ENCODE results near the gene TPCN1.

TPCN1 gene

DNA sequence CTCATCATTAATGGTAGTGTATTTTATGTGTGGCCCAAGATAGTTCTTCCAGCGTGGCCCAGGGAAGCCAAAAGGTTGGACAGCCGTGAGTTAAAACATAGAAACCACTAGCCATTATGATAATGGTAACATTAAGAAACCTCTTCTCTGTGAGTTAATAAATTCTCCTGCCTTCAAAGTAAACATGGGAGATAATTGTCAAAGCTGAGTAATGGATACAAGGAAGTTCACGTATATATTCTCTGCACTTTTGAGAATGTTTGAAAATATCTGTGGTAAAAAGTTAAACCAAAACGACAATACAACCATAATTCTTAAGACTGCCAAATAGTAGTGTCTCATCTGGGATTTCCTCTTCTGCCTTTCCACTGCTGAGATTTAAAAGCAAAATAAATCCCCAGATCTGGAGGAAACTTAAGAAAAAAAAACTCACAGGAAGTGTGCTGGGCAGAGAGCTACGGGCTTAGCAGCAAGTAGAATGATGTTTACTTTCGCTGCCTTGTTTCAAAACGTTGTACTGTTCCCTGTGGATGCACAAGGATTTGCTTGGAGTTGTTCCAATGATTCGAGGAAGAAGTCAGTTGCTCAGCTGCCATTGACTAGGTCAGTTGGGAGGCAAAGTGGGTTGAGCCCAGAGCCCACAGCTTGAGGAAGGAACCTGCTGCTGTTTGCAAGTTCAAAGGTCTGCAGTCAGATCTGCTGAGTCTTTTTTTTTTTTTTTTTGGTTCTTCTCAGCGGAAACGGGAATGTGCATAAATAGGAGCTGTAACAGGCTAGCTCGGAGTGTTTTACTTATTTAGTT, 1.7 kb downstream of the TPCN1 start:
- FAIRE-seq: peak; percentile 38

DNA sequence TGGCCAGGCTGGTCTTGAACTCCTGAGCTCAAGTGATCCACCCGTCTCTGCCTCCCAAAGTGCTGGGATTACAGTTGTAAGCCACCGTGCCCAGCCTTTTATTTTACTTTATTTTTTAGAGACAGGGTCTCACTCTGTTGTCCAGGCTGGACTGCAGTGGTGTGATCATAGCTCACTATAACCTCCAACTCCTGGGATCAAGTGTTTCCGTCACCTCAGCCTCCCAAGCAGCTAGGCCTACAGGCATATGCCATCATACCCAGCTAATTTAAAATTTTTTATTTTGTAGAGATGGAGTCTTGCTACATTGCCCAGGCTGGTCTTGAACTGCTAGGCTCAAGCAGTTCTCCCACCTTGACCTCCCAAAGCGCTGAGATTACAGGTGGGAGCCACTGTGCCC, 3.7 kb downstream of the TPCN1 start:
- no peak for FAIRE-seq
- no peak for TF ChIP-seq SPI1 (IDR thresholded peaks at IDR 0.05; ENCODE audit: low read depth, low read length)
- TF ChIP-seq TAF1 (IDR thresholded peaks at IDR 0.05; ENCODE audit: low read depth, low read length): no peak
- TF ChIP-seq POU2F2 (IDR thresholded peaks at IDR 0.05; ENCODE audit: low read depth, low read length): no peak
- no peak for TF ChIP-seq PAX5 (IDR thresholded peaks at IDR 0.05; ENCODE audit: insufficient read depth, low read length, severe bottlenecking)
- TF ChIP-seq POLR2A (IDR thresholded peaks at IDR 0.05; ENCODE audit: low read depth, low read length): no peak
- TF ChIP-seq POLR2AphosphoS5 (IDR thresholded peaks at IDR 0.05; ENCODE audit: low read depth, low read length): no peak
- no peak for DNase-seq (ENCODE audit: insufficient read length, low spot score)

More for the DNA sequence above, 1.7 kb downstream of the TPCN1 start:
- no peak for DNase-seq (ENCODE audit: insufficient read length, low spot score)
- TF ChIP-seq SPI1 (IDR thresholded peaks at IDR 0.05; ENCODE audit: low read depth, low read length): 0 out of 2 replicates have a peak, but pooled peaks have one; percentile 6
- TF ChIP-seq PAX5 (IDR thresholded peaks at IDR 0.05; ENCODE audit: insufficient read depth, low read length, severe bottlenecking): no peak

DNA sequence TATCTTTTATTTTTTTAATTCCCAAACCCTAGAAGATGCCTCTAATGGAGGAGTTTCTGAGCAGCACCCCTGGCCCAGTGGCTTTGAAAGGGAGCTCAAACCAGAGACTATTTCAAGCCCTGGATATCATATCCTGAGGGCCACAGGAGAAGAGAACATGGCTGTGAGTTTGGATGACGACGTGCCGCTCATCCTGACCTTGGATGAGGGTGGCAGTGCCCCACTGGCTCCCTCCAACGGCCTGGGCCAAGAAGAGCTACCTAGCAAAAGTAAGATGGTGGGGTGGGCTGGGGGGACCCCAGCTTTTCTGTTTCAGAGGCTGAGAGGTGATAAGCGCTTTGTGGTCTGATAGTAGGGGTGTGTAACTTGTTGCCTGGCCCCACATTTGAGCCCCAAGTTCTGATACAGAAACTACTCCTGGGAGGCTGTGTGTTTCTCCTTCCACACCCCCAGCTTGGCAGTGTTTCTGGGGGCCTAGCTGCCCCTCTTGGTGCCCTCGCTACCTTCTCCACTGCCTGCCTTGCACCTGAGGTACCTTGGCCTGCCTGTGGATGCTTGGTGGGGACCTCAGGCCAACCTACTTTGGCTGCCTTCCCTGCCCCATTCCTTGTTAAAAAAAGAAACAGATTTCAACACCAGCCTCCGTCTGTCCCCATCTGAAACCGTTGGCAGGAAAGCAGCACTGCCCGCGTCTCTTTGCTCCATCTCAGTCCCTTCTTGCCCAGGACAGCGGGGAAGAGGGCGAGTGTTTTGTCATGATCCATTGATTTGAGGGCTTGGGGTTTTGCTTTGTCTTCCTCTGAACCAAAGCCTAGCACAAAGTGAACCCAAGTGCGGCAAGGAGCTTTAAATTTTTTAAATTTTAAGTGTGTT, 5.7 kb downstream of the TPCN1 start:
- no peak for DNase-seq (ENCODE audit: insufficient read length, low spot score)
- TF ChIP-seq POLR2A (IDR thresholded peaks at IDR 0.05; ENCODE audit: low read depth, low read length) (no peak), PAX5 (IDR thresholded peaks at IDR 0.05; ENCODE audit: insufficient read depth, low read length, severe bottlenecking) (no peak), TAF1 (IDR thresholded peaks at IDR 0.05; ENCODE audit: low read depth, low read length) (no peak), POLR2AphosphoS5 (IDR thresholded peaks at IDR 0.05; ENCODE audit: low read depth, low read length) (no peak), POU2F2 (IDR thresholded peaks at IDR 0.05; ENCODE audit: low read depth, low read length) (no peak), SPI1 (IDR thresholded peaks at IDR 0.05; ENCODE audit: low read depth, low read length) (no peak)
- FAIRE-seq: no peak

DNA sequence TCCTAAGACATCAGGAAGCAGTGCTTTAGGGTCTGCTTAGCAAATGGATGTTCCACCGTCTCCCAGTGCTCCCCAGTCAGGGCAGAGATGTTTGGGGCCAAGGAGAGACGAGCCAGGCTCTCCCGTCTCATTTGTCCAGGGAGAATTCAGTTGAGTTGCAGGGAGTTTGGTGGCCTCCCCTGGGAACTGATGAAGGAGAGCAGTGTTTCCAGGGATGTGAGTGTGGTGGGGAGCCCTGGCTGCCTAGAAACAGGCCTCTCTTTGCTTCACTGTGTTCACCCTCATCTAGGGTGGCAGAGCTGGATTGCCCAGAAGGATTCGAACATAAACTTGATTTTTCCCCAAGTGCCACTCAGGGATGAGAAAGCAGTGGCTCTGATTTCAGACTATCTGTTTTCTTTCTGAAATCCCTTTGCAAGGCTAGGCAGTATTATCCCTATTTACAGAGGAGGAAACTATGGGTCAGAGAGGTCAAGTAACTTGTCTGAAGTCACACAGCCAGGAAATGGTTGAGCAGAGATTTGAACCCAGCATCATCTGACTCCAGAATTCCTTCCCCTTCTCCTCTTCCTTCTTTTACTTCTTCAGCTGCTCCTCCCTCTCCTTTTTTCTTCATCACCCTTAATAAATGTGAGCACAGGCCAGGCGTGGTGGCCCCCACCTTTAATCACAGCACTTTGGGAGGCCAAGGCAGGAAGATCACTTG, 6.6 kb downstream of the TPCN1 start:
- FAIRE-seq (no peak), DNase-seq (ENCODE audit: insufficient read length, low spot score) (no peak)
- no peak for TF ChIP-seq SPI1 (IDR thresholded peaks at IDR 0.05; ENCODE audit: low read depth, low read length)
- no peak for TF ChIP-seq POU2F2 (IDR thresholded peaks at IDR 0.05; ENCODE audit: low read depth, low read length)
- TF ChIP-seq POLR2AphosphoS5 (IDR thresholded peaks at IDR 0.05; ENCODE audit: low read depth, low read length): no peak
- TF ChIP-seq POLR2A (IDR thresholded peaks at IDR 0.05; ENCODE audit: low read depth, low read length): no peak
- no peak for TF ChIP-seq TAF1 (IDR thresholded peaks at IDR 0.05; ENCODE audit: low read depth, low read length)
- no peak for TF ChIP-seq PAX5 (IDR thresholded peaks at IDR 0.05; ENCODE audit: insufficient read depth, low read length, severe bottlenecking)

DNA sequence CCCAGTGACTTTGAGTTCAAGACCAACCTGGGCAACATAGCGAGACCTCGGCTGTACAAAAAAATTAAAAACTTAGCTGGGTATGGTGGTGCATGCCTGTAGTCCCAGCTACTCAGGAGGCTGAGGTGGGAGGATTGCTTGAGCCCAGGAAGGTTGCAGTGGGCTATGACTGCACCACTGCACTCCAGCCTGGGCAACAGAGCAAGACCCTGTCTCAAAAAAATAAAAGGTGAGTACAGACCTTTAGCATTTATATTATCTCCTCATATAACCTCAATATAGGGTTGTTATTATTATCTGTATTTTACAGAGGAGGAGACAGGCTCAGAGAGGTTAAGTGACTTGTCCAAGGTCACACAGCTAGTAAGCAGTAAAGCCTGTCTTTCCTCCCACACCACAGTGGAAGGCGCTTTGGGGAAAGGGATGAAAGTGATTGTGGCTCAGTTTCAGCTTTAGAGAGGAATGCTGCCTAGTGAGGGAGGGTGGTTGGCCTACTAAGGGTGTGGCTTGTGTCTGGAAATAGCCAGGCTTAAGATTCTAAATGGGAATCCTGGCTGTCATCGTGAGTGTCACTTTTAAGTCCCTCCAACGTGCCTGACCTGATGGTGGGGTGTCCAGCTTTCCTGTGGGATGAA, 7.2 kb downstream of the TPCN1 start:
- TF ChIP-seq POU2F2 (IDR thresholded peaks at IDR 0.05; ENCODE audit: low read depth, low read length) (no peak), POLR2A (IDR thresholded peaks at IDR 0.05; ENCODE audit: low read depth, low read length) (no peak), SPI1 (IDR thresholded peaks at IDR 0.05; ENCODE audit: low read depth, low read length) (no peak), TAF1 (IDR thresholded peaks at IDR 0.05; ENCODE audit: low read depth, low read length) (no peak), POLR2AphosphoS5 (IDR thresholded peaks at IDR 0.05; ENCODE audit: low read depth, low read length) (no peak), PAX5 (IDR thresholded peaks at IDR 0.05; ENCODE audit: insufficient read depth, low read length, severe bottlenecking) (no peak)
- FAIRE-seq (peak; percentile 70), DNase-seq (ENCODE audit: insufficient read length, low spot score) (no peak)

DNA sequence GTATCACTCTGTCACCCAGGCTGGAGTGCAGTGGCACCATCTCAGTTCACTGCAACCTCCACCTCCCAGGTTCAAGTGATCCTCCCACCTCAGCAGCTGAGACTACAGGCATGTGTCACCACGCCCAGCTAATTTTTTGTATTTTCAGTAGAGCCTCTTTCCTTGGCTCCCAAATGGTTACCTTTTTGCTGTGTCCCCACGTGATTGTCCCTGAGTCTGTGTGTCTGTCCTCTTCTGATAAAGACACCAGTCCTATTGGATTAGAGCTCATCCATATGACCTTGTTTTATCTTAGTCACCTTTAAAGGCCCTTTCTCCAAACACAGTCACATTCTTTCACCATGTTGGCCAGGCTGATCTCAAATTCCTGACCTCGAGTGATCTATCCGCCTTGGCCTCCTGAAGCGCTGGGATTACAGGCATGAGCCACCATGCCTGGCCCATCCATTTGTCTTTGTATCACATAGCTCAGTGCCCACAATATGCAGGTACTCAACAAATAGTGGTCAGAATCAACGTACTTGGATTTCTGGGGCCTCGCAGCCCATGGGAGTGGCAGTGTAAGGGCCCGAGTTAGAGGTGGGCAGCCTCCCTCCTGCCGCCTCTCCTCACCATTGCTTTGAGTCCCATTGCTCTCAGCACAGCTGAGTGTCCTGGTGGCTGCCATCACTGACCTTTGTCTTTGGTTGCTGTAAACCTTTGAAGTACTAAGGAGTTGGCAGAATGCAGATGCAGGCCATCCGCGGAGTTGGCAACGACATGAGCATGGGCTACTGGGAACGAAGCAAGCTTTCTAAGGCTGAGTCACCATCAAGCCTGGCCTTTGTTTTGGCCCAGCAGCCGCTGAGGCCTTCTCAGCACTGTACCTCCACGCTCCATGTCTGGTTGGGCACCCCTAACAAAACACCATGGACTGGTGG, 9.3 kb downstream of the TPCN1 start:
- TF ChIP-seq POLR2A (IDR thresholded peaks at IDR 0.05; ENCODE audit: low read depth, low read length) (no peak), TAF1 (IDR thresholded peaks at IDR 0.05; ENCODE audit: low read depth, low read length) (no peak), PAX5 (IDR thresholded peaks at IDR 0.05; ENCODE audit: insufficient read depth, low read length, severe bottlenecking) (no peak), POLR2AphosphoS5 (IDR thresholded peaks at IDR 0.05; ENCODE audit: low read depth, low read length) (no peak), SPI1 (IDR thresholded peaks at IDR 0.05; ENCODE audit: low read depth, low read length) (no peak), POU2F2 (IDR thresholded peaks at IDR 0.05; ENCODE audit: low read depth, low read length) (no peak)
- DNase-seq (ENCODE audit: insufficient read length, low spot score) (no peak), FAIRE-seq (no peak)

DNA sequence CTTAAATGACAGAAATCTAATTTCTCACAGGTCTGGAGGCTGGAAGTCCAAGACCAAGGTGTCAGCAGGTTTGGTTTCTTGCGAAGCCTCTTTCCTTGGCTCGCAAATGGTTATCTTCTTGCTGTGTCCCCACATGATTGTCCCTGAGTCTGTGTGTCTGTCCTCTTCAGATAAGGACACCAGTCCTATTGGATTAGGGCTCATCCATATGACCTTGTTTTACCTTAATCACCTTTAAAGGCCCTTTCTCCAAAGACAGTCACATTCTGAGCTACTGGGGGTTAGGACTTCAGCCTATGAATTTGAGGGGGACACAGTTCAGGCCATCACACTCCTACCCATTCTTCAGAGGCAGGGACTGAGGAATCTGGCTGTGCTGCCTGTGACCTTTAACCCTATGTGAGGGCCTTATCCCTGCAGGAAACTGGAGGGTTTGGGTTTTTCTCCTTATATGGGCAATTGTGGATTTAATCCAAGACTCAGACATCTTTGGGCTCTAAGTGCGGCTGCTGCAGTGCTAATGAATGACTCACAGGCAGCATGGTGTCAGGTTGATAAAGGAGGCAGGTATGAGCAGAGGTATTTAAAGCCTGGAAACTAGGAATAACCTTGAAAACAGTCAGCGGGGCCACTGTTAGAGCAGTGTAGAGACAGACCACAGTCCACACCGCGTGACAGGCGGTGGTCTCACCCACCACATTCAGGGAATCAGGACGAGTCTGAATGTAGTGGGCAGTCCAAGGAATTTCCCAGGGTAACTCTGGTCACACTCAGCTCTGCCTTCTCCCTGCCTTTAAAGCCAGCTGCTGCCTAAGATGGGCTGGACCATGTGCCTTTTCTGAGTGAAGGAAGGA, 10.2 kb downstream of the TPCN1 start:
- DNase-seq (ENCODE audit: insufficient read length, low spot score) (no peak), FAIRE-seq (no peak)
- TF ChIP-seq SPI1 (IDR thresholded peaks at IDR 0.05; ENCODE audit: low read depth, low read length): no peak
- no peak for TF ChIP-seq POLR2AphosphoS5 (IDR thresholded peaks at IDR 0.05; ENCODE audit: low read depth, low read length)
- TF ChIP-seq POLR2A (IDR thresholded peaks at IDR 0.05; ENCODE audit: low read depth, low read length): no peak
- no peak for TF ChIP-seq TAF1 (IDR thresholded peaks at IDR 0.05; ENCODE audit: low read depth, low read length)
- TF ChIP-seq PAX5 (IDR thresholded peaks at IDR 0.05; ENCODE audit: insufficient read depth, low read length, severe bottlenecking): no peak
- TF ChIP-seq POU2F2 (IDR thresholded peaks at IDR 0.05; ENCODE audit: low read depth, low read length): no peak
